ENCODE measurements around the gene C1orf35.

Gene C1orf35

DNA sequence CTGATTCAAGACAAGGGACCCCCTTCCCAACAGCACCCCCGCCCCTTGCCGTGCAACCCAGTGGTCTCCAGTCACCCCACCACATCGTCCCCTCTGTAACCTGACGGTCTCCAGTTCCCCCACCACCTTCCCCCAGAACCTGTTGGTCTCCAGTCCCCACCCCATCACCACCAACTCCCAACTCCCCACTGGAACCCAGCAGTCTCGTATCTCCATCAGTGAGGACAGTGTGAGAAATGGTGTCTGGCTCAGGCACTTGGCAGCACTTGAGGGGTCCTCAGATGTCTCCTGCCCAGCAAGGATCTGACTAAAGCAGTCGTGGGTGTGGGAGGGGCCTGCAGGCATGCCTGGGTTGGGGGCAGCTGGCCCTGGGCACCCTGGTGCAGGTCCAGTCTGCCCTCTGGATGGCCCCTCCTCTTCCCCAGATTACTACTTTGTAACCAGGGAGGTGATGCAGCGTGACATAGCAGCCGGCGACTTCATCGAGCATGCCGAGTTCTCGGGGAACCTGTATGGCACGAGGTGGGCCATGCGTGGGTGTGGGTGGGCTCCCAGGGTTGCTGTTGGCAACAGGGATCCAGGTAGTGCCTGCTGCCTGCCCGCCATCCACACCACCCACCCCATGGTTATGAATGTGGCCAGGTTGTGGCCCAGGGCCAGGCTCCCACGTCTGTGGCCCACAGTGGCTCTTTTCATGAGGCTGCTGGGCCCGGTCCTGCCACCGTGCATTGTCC, 43.5 kb upstream of the C1orf35 start:
- Histone ChIP-seq H3K4me2 (ENCODE audit: low read length) (no peak overlapping the region), H3K4me3 (ENCODE audit: low read length) (no peak overlapping the region), H2AFZ (ENCODE audit: low read depth, low read length) (no peak overlapping the region), H4K20me1 (ENCODE audit: insufficient read depth, low read length) (peaks cover 35% of the 10 kb centered on the region), H3K9ac (ENCODE audit: low read length) (no peak overlapping the region), H3K79me2 (ENCODE audit: low read length) (peaks cover 51% of the 10 kb centered on the region), H3K27ac (ENCODE audit: low read length) (no peak overlapping the region), H3K27me3 (ENCODE audit: low read depth, low read length) (no peaks in the 10 kb centered on the region), H3K36me3 (replicated peaks; ENCODE audit: low read depth, low read length) (peaks cover 10% of the 10 kb centered on the region), H3K9me3 (ENCODE audit: insufficient read depth, low read length) (no peaks in the 10 kb centered on the region), H3K4me1 (ENCODE audit: low read length) (peaks cover 3% of the 10 kb centered on the region)
- TF ChIP-seq EZH2phosphoT487 (IDR thresholded peaks at IDR 0.05; ENCODE audit: low read depth), result no peak
- TF ChIP-seq, protein P1, sequence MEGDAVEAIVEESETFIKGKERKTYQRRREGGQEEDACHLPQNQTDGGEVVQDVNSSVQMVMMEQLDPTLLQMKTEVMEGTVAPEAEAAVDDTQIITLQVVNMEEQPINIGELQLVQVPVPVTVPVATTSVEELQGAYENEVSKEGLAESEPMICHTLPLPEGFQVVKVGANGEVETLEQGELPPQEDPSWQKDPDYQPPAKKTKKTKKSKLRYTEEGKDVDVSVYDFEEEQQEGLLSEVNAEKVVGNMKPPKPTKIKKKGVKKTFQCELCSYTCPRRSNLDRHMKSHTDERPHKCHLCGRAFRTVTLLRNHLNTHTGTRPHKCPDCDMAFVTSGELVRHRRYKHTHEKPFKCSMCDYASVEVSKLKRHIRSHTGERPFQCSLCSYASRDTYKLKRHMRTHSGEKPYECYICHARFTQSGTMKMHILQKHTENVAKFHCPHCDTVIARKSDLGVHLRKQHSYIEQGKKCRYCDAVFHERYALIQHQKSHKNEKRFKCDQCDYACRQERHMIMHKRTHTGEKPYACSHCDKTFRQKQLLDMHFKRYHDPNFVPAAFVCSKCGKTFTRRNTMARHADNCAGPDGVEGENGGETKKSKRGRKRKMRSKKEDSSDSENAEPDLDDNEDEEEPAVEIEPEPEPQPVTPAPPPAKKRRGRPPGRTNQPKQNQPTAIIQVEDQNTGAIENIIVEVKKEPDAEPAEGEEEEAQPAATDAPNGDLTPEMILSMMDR (IDR thresholded peaks at IDR 0.05; ENCODE audit: low read depth, low read length), result no peak

DNA sequence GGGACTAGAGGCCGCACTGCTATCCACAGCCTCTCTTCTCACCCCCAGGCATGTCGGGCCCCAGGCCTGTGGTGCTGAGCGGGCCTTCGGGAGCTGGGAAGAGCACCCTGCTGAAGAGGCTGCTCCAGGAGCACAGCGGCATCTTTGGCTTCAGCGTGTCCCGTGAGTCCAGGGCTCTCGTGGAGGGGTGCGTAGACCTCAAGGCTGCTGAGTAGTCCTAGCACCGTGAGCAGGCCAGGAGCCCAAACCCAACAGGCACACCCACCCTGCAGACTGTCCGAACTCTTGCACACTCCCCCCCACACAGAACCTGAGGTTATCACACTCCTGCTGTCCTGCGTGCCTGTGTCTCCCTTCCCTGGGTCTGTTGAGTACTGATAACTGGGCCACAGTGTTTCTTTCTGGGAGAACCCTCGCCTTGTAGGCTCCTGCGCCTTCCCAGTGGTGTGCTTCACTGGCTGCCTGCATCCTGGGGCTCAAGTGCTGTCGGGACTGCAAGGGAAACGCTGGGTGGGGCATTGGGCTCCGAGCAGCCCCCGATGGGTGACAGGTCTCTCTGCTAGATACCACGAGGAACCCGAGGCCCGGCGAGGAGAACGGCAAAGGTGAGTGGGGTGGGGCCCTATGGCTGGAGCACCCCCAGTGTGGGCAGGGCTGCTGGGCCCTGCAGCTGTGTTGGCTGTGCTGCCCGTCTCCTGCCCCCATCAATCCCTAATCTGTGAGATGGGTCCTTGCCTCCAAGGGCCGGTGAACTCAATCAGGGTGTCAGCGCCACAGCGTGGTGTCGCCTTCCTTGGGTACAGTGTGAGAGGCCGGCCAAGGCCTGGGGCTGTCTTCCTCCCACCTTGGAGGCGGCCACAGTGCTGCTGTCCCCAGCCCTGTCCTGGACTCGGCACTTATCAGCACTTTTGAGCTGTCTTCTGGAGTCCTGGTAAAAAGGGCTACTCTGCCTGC, 42.6 kb upstream of the C1orf35 start:
- H2AFZ ChIP-seq (ENCODE audit: low read depth, low read length), result no peak overlapping the region
- no peak overlapping the region for H3K9ac ChIP-seq (ENCODE audit: low read length)
- TF ChIP-seq EZH2phosphoT487 (IDR thresholded peaks at IDR 0.05; ENCODE audit: low read depth), result no peak
- TF ChIP-seq, protein P1 (IDR thresholded peaks at IDR 0.05; ENCODE audit: low read depth, low read length), result no peak

DNA sequence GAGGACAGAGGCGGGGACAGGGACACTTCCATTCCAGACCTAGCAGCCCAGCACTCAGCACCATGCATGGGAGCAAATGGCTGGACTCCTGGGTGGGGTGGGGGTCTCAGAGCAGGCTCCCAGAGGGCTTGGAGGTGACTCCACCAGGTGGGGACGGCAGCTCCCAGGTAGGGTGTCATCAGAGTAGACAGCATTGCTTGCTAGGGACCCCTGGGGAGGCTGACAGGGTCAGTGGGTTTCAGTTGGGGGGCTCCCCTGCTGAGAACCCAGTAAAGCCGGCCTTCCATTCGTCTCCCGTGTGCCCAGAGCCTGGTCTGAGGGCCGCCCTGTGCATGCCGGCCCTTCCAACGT, 41.8 kb upstream of the C1orf35 start:
- Histone ChIP-seq H3K27me3 (ENCODE audit: low read depth, low read length) (no peaks in the 10 kb centered on the region), H3K27ac (ENCODE audit: low read length) (no peak overlapping the region), H3K4me2 (ENCODE audit: low read length) (no peak overlapping the region), H3K36me3 (replicated peaks; ENCODE audit: low read depth, low read length) (peaks cover 12% of the 10 kb centered on the region), H3K4me3 (ENCODE audit: low read length) (no peak overlapping the region), H3K9ac (ENCODE audit: low read length) (no peak overlapping the region), H3K9me3 (ENCODE audit: insufficient read depth, low read length) (no peaks in the 10 kb centered on the region), H4K20me1 (ENCODE audit: insufficient read depth, low read length) (peaks cover 39% of the 10 kb centered on the region), H3K79me2 (ENCODE audit: low read length) (peaks cover 66% of the 10 kb centered on the region), H3K4me1 (ENCODE audit: low read length) (peaks cover 7% of the 10 kb centered on the region), H2AFZ (ENCODE audit: low read depth, low read length) (no peak overlapping the region)
- no peak for TF ChIP-seq EZH2phosphoT487 (IDR thresholded peaks at IDR 0.05; ENCODE audit: low read depth)

More for the DNA sequence above, 42.6 kb upstream of the C1orf35 start:
- H3K9me3 ChIP-seq (ENCODE audit: insufficient read depth, low read length), result no peaks in the 10 kb centered on the region
- H3K36me3 ChIP-seq (replicated peaks; ENCODE audit: low read depth, low read length), result peaks cover 12% of the 10 kb centered on the region
- H4K20me1 ChIP-seq (ENCODE audit: insufficient read depth, low read length), result peaks cover 39% of the 10 kb centered on the region
- no peaks in the 10 kb centered on the region for H3K27me3 ChIP-seq (ENCODE audit: low read depth, low read length)
- H3K4me3 ChIP-seq (ENCODE audit: low read length), result no peak overlapping the region
- H3K27ac ChIP-seq (ENCODE audit: low read length), result no peak overlapping the region
- no peak overlapping the region for H3K4me2 ChIP-seq (ENCODE audit: low read length)
- peaks cover 7% of the 10 kb centered on the region for H3K4me1 ChIP-seq (ENCODE audit: low read length)
- H3K79me2 ChIP-seq (ENCODE audit: low read length), result peaks cover 60% of the 10 kb centered on the region

DNA sequence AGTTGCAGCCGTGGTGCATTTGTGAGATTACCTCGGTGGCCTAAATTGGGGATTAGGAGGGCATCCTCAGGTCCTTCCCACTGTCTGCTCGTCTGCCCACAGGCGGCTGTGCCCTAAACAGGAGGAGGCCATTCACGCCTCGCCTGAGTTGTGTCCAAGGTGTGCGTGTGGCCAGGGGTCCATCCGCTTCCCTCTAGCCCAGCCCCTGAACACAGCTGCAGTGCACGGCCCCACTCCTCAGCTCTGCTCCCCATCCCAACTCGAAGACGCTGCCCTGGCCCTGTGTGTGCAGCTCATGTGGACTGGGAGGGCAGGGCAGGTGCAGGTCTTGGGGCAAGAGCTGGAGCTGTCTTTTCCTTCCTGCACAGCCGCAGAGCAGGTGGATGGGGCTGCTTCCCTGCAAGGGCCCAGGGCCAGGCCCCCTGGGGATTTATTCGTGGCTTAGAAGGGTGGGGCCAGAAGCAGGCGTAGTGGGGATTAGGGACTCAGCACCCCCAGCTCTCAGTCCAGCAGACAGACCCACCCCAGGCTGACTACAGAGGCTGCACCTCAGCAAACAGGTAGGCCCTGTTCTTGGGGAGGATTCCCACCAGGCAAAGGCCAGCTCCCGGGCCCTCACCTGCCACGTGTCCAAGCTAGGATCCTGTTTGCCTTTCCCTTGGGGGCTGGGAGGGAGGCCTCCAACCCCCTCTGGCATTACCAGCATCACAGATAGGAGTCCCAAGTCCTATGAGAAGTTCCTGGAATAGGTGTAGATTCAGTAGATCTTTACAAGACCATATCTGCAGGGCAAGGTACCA, 41.3 kb upstream of the C1orf35 start:
- H3K4me2 ChIP-seq (ENCODE audit: low read length), result no peak overlapping the region
- no peaks in the 10 kb centered on the region for H3K27me3 ChIP-seq (ENCODE audit: low read depth, low read length)
- no peak overlapping the region for H3K4me3 ChIP-seq (ENCODE audit: low read length)
- H3K4me1 ChIP-seq (ENCODE audit: low read length), result peaks cover 7% of the 10 kb centered on the region
- no peaks in the 10 kb centered on the region for H3K9me3 ChIP-seq (ENCODE audit: insufficient read depth, low read length)
- peaks cover 66% of the 10 kb centered on the region for H3K79me2 ChIP-seq (ENCODE audit: low read length)
- no peak overlapping the region for H3K27ac ChIP-seq (ENCODE audit: low read length)
- H3K36me3 ChIP-seq (replicated peaks; ENCODE audit: low read depth, low read length), result peaks cover 12% of the 10 kb centered on the region
- H3K9ac ChIP-seq (ENCODE audit: low read length), result no peak overlapping the region
- TF ChIP-seq, protein P1 (IDR thresholded peaks at IDR 0.05; ENCODE audit: low read depth, low read length), result no peak
- TF ChIP-seq EZH2phosphoT487 (IDR thresholded peaks at IDR 0.05; ENCODE audit: low read depth), result no peak
- H4K20me1 ChIP-seq (ENCODE audit: insufficient read depth, low read length), result peaks cover 39% of the 10 kb centered on the region
- H2AFZ ChIP-seq (ENCODE audit: low read depth, low read length), result no peak overlapping the region
